DND-41 (cell line): ENCODE measurements around the gene DIS3.

Experiments used
- CTCF ChIP-seq: IDR thresholded peaks from 2 replicates; pipeline ENCODE4 v1.5.1; 2012; ENCODE audit warnings: borderline replicate concordance, low read length, moderate library complexity, mild to moderate bottlenecking; ENCODE audit not compliant: poor library complexity, severe bottlenecking; ENCODE audit errors: extremely low read depth
- EZH2 ChIP-seq: IDR thresholded peaks from 3 replicates; pipeline ENCODE4 v1.6.1; 2012; ENCODE audit warnings: borderline replicate concordance, low read depth, mild to moderate bottlenecking, moderate library complexity, low read length, inconsistent platforms; ENCODE audit not compliant: severe bottlenecking

DNA sequence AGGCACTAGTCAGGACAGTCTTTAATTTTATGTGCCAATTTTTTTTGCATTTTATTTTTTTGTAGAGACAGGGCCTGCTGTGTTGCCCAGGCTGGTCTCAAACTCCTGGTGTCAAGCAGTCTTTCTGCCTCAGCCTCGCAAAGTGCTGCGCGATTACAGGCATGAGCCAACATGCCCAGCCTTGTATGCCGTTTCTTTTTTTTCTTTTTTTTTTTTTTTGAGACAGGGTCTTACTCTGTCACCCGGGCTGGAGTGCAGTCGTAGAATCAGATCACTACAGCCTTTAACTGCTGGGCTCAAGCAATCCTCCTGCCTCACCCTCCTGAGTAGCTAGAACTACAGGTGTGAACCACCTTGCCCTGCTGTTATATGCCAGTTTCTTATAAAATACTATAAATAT lies 27.6 kb downstream of the DIS3 start:
- TF ChIP-seq CTCF (no peak), EZH2 (no peak)
